GF-D8 (cell line): Measurements from ENCODE around the gene PLPPR4.
"Not testable (repeated sequence)": the region's sequence is repeated elsewhere in the genome, so short reads cannot be mapped to it uniquely, and the experiment has no call there.

Experiments used
- DNase-seq: peaks from one replicate; lab custom pipeline; 2025; lab: John Stamatoyannopoulos, UW

Gene PLPPR4, protein sequence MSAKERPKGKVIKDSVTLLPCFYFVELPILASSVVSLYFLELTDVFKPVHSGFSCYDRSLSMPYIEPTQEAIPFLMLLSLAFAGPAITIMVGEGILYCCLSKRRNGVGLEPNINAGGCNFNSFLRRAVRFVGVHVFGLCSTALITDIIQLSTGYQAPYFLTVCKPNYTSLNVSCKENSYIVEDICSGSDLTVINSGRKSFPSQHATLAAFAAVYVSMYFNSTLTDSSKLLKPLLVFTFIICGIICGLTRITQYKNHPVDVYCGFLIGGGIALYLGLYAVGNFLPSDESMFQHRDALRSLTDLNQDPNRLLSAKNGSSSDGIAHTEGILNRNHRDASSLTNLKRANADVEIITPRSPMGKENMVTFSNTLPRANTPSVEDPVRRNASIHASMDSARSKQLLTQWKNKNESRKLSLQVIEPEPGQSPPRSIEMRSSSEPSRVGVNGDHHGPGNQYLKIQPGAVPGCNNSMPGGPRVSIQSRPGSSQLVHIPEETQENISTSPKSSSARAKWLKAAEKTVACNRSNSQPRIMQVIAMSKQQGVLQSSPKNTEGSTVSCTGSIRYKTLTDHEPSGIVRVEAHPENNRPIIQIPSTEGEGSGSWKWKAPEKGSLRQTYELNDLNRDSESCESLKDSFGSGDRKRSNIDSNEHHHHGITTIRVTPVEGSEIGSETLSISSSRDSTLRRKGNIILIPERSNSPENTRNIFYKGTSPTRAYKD

DNA sequence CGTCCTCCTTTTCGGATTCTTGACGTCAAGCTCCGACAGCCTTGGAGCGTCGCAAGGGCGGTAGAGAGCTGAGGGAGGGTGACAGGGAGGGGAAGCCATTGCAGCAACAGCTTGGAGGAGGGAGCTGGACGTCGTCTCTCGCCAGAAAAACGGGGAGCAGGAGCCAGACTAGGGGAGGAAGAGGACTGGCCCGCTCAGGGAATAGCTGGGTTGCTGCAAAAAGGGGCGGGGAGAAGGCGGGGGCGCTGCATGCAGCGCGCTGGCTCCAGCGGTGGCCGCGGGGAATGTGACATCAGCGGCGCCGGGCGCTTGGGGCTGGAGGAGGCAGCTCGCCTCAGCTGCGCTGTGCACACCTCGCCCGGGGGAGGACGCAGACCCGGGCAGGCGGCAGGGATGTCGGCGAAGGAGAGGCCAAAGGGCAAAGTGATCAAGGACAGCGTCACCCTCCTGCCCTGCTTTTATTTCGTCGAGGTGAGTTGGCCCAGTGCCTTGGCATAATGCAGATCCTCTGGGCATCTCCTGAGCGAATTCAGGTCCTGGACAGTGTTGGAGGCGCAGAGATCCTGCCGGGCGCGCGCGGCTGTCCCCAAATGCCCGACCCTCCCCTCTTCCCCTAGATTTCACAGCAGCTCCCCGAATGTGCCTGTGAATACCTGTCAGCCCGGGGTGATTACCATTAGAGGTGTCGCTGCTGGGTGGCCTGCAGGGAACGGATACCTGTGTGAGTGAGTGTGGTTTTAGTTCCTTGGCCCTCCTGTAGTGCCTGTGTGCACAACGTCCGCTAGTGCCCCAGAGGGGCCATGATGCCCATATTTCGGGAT is at the start of gene PLPPR4:
PLPPR4 (plus strand) TSS at position 292 of the 821 bp plus-strand sequence; CDS start at position 394, 102 bp downstream.
- DNase-seq, result no peak

DNA sequence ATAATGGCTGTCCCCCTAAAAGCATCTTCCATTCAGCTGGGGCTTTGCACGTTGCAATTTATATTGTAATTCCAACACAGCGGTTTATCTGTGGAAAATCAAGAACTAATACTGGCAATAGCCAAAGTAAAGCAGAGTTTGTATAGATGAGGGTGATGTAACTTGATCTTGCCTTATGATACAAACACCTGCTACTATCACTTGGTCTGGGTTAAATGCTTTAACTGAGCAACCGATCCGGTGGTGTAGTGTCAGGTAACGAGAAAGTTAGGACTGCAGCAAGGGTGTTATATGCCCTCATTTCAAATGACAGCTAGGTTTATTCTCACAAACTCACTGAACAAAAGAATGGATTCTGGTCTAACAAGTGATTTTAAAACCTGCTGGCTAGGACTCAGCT is 47.3 kb upstream of the PLPPR4 start:
- no peak for DNase-seq

DNA sequence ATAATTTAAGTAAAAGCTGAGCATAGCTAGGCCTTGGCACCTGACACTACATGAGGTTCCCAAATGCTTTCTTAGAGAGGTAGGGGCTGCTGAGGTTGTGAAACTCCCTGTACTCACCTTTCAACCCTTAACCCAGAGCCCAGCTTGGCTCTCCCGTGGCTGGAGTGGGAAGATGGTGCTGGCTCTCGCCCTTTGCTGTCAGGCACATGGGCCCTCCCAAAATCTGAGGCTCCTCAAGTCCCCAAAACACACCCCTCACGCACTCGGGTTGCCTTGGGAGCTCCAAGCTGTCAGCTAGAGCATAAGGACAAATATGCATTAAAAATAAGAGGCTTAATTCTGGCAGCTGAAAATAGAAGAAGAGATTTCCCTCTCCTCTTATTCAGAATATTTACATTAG is 46.7 kb upstream of the PLPPR4 start:
- no peak for DNase-seq

DNA sequence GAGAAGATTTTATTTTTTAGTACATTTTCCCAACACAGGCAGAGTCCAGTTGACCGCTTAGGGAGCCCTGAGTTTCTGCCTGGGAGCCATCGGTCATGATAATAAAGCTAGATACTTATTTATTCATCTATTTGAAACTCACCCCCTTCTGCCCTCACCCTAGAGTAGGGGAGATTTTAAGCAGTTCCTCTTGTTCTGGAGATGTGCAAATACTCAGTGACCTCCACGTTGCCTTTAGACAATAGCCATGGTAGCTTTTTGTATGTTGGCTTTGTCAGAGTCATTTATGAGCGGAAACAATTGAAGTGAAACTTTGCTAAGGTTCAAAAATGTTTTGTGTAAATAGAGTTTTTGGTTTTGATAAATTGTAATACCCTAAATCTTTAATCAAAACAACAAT is 45.7 kb upstream of the PLPPR4 start:
- no peak for DNase-seq

DNA sequence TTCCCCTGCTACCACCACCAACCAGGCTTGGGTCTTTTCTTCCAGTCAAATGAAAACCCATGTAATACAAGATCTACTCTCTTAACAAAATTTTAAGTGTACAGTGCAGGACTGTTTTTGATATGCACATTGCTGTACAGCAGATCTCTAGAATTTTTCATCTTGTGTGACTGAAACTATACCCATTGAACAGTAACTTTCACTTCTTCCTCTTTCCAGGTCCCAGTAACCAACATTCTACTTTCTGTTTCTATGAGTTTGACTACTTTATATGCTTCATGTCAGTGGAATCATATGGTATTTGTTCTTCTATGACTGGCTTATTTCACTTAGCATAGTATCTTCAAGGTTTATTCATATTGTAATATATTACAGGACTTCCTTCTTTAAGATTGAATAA is 45.3 kb upstream of the PLPPR4 start:
- DNase-seq, result no peak

DNA sequence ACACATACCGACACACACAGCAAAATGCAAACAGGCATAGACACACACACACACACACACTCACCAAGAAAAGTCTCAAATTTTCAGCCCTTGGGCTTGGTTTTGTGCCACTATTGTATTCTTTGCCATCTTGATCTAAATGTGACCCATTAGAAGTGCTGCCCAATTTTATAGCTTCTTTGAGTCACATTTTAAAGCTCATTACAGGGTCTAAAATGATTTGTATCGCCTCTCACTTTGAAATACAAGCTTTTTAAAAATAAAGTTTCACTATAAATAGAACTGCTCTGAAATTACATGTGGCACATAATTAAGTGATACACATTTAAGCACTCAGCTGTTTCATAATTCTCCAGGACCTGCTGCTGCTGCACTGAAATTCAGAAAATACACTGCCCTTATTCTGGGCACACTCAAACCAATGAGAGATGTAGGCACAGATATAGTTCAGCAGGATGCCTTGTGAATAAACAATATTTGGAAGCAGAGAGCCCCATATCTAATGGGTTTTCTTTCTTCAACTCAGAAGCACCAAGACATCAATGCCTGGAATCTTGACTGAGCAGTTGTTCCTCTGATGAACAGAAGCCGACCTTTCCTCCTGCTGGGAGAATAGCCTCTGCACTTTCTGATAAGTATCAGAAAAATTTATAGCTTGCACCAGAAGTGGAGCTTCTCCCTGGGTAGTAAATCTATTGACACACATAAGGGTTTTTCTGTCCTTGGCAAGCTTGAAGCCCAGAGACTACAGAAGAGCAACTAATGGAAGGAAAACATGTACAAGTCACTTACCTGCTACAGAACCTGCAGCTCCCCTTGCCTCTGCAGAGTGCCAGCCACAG is 37.0 kb upstream of the PLPPR4 start:
- no peak for DNase-seq

DNA sequence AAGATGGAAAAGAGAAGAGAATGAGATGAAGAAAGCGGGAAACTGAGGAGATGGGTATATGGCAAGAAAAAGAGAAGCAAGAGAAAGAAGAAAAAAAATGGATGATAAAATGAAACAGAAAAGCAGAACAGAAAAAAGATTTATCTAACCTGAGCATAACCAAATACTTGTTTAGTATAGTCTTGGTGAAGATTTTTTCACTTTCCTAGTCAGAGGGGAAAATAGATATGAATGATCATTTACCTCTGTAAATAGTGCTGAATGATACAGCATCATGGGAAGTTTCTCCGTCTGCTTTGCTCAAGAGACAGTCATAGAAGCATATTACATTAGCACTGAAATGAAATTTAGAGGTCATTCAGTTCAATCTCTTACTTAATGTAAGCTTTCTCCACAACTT is 36.1 kb upstream of the PLPPR4 start:
- no peak for DNase-seq

DNA sequence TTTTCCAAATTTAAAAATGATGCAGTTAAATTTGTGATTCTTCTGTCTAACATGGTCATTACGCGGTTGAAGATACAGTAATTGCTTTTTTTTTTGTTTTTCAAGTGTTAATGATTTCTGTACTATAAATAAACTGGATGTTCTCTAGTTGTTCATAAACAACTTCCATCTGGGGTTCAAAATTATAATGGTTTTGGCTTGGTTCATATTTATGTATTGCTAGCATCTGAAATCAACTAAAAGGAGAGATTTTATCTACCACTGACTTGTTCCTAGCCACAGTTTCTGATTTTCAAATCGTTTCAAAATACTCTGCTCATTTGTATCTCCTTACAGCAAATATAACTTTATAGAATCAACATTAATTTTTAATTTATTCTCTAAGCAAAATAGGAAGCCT is 35.2 kb upstream of the PLPPR4 start:
- no peak for DNase-seq

DNA sequence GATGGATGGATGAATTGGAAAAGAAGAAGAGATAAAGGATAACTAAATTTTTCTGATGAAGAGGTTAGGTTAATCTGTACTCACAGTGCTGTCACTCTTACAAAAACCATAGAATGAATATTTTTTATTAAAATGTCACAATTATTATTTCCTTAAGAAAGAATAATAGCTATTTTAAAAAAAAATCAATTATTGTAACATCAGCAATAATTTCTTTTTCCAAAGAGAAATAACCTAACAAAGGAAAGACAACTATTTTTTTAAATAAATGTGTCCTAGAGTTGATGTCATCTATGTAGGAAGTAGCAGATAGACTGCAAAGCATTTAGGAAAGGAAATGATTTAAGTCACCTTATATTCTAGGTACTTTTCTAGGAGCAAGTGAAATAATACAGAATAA is 33.6 kb upstream of the PLPPR4 start:
- no peak for DNase-seq

DNA sequence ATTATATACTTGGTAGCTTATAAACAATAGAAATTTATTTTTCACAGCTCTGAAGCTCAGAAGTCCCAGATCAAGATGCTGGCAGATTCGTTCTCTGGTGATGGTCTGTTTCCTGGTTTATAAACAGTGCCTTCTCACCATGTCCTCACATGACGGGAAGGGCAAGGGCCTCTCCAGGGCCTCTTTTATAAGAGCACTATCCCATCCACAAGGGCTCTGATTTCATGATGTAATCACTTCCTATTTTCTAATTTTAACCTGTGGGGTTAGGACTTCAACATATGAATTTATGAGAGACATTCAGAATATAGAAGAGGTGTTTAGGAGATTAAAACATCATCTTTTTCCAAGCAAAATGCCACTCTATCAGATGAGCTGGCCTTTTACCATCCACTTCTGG is 32.1 kb upstream of the PLPPR4 start:
- no peak for DNase-seq

DNA sequence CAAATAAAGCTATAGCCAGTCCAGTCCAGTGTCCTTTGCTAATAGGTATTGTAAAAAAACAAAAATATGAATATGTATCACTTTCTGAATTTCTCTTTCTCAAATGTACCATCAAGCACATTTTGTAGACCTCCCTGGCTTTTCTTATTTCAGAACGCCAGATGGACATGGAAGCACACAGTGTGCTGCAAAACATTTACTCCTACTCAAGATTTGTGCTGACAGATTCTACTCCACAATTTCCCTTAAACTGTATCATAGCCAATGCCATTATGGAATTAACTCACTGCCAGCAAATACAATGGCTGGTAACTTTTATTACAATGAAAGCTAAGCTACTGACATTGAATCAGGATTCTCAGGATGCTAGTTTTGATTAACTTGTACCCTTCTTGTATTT is 30.8 kb upstream of the PLPPR4 start:
- DNase-seq, result no peak

DNA sequence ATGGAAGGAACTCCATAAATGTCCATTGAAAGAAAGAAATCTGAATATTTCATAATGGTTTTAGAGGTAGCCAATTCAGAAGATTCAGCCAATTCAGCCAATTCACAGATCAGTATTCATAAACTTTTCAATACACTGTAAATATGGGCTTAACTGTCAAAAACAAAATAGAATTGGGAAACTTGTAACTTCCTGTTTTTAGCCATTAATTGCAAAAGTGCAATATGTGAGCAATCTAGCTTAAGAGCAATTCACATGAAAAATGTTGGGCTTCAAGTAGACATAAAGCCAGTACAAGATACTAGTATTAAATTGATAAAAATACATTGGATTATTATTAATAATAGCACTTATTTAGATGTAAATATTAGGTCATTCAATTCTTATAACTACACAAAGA is 27.5 kb upstream of the PLPPR4 start:
- no peak for DNase-seq

DNA sequence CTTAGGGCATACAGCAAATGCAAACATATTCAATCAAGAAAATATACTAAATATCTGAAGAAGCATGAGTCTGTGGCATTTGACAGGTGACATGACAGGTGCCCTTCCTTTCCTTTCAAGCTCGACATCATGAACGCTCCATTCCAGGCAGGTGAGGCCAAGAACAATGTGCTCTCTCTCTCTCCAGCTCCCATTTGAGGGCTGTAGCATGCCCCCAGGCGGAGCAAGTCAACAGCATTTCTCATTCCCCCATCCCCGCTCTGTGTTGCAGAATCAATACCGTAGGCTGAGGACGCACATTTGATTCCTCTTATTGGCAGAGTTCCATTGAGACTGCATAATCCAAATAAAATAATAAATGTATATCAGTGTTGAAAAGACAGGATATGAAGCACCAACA is 24.6 kb upstream of the PLPPR4 start:
- no peak for DNase-seq

DNA sequence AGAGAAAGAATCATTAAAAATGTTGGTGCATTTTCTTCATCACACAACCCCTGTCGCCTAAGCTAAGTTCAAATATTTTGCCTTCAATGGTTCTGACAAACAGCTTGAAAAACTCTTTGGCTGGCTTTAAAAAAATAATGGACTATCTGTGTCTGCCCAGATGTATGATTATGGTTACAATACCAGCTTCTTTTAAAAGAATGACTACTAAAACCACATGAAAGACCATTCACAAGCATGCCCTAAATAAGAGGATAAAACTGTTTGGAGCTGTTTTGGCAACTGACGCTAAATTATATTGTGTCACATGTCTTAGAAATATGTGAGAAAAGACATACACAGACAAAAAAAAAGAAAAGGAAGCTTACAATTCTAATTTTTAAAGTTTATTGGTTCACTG is 23.7 kb upstream of the PLPPR4 start:
- DNase-seq, result no peak

DNA sequence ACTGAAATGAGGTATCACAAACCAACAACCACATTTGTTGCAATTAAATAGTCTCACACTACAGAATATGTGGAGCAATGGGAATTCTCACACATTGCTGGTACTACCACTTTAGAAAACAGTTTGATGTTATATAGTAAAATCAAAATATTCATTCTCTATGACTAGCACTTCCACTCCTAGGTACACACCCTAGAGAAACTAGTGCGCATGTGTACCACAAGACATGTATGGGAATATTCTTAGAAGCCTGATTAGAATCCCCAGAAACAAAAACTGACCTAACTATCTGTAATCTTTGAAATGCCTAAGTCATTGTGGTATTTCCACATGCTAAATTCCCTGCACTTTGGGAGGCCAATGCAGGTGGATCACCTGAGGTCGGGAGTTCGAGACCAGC is 18.1 kb upstream of the PLPPR4 start:
- DNase-seq, result no peak

DNA sequence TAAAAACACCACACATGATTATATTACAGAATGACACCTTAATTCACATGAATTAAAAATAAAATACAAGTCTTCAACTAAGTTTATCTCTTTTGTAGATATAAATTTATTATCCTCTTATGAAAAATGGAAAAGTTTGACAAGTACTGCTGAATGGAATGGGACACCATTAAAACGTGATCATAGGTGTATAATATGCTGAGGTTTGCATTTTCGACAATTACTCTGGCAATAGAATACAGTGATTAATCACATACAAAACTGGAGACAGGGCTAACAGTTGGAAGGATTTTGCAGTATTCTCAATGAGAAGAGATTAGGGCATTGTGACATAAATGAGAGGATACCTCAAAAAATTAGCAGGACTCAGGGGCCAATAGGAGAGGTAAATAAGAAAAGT is 17.1 kb upstream of the PLPPR4 start:
- no peak for DNase-seq

DNA sequence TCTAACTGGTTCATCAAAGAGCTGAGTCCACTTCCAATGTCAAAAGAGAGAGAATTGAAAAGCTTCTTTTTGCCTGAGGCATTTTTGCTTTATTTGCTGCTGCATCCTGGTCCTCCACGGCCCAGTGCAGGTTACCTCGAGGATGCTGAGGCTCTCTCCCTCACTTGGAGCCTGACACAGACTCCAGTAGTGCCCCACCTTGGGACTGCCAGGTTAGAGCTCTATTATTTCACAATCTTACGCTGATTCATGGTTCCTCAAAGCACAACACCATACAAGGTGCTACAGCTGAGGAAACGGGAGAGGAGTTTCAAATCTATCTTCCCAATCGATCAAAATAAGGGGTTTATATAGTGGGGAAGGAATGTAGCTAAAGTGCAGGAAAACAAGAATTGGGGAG is 13.6 kb upstream of the PLPPR4 start:
- no peak for DNase-seq

DNA sequence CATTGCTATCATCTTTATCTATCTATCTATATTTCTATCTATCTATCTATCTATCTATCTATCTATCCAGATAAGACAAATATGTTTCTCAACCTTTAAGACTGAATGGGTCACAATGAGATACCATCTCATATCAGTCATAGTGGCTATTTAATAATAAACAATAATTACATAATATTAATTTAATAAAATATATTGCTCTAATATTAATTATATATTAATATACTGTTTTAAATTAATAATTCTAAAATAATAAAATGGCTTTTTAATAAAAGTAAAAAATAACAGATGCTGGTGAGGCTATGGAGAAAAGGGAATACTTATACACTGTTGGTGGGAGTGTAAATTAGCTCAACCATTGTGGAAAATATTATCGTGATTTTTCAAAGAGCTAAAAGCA is 13.0 kb upstream of the PLPPR4 start:
- DNase-seq, result no peak

DNA sequence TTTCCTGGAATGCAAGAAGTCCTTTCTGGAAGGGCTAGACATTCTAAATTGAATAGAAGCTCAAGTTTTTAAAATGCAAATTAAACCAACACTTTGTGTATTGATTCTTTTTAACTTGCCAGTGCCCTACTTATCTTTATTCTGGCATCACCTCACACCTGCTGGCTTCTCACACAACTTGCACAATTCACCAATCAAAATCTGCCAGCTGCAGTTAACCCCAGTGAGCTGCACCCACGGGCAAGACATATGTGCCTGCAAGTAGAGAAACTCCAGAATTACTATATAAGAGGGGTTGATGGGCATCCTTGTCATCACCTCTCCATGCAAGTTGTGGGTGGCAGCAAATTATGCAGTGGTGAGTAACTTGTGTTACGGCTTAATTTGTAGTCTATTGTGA is 11.7 kb upstream of the PLPPR4 start:
- DNase-seq, result no peak

DNA sequence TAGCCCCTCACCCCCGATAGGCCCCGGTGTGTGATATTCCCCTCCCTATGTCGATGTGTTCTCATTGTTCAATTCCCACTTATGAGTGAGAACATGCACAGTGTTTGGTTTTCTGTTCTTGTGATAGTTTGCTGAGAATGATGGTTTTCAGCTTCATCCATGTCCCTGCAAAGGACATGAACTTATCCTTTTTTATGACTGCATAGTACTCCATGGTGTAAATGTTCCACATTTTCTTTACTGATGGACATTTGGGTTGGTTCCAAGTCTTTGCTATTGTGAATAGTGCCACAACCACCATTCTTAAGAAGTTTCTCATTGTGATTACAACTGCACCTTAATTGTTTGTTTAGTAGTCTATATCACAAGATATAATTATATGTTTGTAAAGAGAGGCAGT is 3.9 kb upstream of the PLPPR4 start:
- DNase-seq, result not testable (repeated sequence)

DNA sequence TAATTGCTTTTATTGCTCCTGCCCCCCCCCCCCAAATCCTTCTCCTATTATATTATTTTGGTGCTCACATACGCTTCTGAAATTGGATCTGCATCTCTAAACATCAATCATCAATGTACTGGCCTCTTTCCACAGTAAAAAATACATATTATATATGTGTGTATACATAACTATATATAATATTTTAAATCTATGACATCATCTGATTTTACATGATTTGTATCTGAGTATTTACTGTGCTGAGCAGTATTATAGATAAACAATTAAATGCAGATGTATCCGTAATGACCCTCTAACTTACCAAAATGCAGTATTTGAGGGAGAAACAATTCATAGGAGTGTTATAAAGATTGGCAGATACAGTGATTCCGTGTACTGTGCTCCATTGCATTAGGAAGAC is 832 bp downstream of the PLPPR4 start:
- DNase-seq, result no peak

DNA sequence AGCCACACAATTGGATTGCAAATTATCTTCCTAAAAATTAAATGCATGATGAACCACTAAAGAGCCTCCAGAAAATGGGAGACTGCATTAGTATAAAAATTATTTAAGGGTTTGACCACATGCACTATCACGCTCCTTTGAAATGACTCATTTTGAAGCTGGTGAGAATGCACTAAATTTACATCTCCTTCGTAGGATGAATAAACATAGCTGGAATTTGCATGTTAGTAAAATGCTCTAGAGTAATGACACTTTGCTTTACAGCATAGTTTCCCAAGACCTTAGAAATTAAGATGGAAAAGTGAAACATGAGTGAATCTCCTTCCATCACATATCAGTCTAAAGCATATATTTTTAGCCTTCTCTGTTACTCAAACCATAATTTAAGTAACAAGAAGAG is 2.4 kb downstream of the PLPPR4 start:
- no peak for DNase-seq
